HG03025 (cell line): ENCODE data around the gene DPPA5.
"Not testable (repeated sequence)": the region's sequence is repeated elsewhere in the genome, so short reads cannot be mapped to it uniquely, and the experiment has no call there.

Source experiments
- ATAC-seq: cut with Tn5 transposase; IDR thresholded peaks from one replicate; pipeline ENCODE4 v1.9.1; 2021; ENCODE audit warnings: mild to moderate bottlenecking, moderate library complexity; ENCODE audit not compliant: unreplicated experiment, low FRiP score

Gene DPPA5, protein sequence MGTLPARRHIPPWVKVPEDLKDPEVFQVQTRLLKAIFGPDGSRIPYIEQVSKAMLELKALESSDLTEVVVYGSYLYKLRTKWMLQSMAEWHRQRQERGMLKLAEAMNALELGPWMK

DNA sequence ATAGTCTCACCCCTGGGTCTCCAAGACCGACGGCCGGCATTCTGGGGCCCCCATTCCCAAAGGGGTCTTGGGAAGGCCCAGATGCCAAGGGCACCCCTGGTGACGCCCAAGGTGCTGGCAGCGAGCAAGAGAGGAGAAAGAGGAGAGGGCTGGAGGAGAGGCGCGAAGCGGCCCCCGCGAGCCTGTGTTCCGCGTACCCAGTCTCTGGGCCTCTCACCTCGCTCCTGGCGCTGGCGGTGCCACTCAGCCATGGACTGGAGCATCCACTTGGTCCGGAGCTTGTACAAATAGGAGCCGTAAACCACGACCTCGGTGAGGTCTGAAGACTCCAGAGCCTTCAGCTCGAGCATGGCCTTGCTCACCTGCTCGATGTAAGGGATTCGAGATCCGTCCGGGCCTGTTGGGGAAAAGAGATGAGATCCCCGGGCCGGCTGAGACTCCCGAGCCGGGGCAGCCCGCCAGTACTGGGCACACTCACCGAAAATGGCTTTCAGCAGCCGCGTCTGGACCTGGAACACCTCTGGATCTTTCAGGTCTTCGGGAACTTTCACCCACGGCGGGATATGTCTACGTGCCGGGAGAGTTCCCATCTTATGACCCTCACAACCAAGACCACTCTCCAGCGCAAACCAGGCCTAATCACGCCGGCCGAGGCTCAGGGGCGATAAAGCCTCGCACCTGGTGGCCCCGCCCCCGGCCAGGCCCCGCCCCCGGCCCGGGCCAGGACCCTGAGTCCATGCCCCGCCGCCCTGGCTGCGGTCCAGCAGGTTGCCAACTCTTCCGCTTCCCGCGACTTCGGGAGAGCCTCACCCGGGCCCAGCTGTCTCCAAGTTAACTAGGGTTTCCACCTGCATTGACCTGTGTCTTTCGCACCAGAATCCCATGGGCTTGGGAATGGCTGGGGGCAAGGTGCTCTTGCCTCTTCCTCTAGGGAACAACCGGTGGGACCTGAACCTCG, at the start of gene DPPA5:
DPPA5 (minus strand) TSS at position 641 of the 958 bp plus-strand sequence; CDS start at position 590, 51 bp downstream.
- no peak for ATAC-seq

DNA sequence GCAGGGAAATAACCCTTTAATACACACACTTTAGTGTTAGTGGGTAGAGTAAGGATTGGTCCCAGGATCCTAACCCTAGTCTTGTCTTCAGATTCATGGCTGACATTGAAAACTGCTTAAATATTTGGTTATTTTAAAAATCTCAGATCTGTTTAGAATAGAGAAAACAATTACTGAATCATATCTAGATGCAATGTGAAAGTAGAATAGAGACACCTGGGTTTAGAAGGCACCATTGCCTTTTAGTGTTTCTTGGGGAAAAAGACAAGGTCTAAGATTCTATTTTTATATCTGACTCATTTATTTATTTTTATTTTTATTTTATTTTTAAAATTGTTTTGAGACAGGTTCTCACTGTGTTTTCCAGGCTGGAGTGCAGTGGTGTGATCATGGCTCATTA, 46.6 kb upstream of the DPPA5 start:
- no peak for ATAC-seq

DNA sequence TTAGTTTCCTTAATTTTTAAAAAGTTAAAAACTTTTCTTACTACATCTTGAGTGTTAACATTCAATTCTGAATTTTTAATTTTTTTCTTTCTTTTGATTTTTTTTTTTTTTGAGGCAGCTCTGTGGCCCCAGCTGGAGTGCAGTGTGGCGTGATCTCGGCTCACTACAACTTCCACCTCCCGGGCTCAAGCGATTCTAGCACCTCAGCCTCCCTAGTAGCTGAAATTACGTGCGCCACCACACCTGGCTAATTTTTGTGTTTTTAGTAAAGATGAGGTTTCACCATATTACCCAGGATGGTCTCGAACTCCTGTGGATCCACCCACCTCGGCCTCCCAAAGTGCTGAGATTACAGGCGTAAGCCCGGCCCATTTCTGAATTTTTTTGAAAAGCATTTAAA, 41.8 kb upstream of the DPPA5 start:
- no peak for ATAC-seq

DNA sequence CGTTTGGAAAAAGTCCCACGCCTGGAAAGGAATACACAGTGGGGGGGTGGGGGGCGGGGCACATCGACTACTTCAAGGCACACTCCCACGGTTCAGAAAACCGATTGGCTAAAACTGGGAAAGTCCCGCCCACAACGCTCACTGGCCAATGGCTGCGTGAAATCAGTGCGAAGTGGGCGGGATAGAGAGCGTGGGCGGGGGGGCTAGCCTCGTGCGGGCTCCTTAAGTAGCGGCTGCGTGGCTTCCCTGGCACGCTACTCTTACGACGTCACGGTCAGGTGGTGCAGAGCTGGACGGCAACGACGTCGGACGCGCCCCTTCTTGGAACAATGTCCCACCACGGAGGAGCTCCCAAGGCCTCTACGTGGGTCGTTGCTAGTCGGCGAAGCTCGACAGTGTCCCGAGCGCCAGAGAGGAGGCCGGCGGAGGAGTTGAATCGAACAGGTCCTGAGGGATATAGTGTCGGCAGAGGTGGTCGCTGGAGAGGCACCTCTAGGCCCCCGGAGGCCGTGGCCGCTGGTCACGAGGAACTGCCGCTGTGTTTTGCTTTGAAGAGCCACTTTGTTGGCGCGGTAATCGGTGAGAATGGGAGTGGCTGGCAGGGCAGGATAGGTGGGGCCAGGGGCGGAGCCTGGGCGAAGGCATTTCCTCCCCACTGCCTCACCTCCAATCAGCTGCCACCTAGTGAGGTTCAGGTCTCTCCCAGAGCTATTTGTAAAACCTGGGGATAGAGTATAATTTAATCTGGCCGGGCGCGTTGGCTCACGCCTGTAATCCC, 40.7 kb upstream of the DPPA5 start, which contains the start of gene DDX43:
DDX43 (plus strand) TSS at position 252 of the 778 bp plus-strand sequence; CDS start at position 330, 78 bp downstream.
- ATAC-seq, result peak; percentile 62

DNA sequence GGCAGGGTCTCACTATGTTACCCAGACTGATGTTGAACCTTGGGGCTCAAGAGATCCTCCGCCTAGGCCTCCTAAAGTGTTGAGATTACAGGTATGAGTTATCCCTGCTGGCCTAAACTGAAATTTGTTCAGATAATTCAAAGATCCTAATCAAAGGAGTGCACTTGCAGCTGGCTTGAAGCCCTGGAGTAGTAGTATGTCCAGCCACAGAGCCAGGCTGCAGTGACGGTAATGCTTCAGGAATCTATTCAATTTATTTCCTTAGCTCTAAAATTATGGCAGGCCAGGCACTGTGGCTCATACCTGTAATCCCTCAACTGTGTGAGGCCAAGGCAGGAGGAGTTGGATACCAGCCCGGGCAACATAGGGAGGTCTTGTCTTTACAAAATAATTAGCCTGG, 39.2 kb upstream of the DPPA5 start:
- ATAC-seq, result no peak

DNA sequence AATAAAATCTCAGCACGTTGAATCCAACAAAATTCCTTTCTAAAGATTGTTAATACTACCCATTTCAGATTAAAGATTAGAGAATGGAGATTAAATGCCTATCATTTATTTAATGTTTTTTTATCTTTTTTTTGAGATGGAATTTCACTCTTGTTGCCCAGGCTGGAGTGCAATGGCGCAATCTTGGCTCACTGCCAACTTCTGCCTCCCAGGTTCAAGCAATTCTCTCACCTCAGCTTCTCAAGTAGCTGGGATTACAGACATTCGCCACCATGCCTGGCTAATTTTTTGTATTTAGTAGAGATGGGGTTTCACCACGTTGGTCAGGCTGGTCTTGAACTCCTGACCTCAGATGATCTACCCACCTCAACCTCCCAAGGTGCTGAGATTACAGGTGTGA, 38.1 kb upstream of the DPPA5 start:
- ATAC-seq, result not testable (repeated sequence)

DNA sequence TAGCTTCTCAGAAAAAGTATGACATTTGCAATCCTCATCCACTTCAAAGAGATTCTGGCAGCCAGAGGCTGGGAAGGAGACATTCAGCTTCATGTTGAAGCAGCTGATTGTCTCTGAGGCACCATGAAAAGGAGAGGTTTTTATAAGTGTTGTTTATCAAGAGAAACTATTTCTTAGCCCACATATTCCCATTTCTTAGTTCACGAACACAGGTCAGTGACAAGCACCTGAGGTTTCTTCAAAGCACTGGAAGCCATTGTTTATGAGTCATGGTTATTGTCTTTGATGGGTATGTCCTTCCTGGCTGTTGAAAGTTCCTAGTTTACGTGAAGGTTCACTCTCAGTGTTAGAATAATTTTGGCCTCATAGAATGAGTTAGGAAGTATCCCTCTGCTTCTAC, 37.6 kb upstream of the DPPA5 start:
- ATAC-seq, result no peak

DNA sequence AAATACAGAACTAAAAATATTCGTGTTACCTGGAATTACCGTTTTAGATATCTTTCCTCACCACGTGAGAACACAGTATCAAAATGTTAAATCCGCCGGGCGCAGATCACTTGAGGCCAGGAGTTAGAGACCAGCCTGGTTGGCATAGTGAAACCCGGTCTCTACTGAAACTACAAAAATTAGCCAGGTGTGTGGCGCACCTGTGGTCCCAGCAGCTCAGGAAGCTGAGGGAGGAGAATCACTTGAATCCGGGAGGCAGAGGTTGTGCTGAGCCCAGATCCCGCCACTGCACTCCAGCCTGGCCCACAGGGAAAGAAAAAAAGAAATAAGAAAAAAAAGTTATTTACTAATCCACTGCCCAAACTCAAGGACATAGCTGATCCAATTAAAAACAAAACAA, 35.8 kb upstream of the DPPA5 start:
- no peak for ATAC-seq

DNA sequence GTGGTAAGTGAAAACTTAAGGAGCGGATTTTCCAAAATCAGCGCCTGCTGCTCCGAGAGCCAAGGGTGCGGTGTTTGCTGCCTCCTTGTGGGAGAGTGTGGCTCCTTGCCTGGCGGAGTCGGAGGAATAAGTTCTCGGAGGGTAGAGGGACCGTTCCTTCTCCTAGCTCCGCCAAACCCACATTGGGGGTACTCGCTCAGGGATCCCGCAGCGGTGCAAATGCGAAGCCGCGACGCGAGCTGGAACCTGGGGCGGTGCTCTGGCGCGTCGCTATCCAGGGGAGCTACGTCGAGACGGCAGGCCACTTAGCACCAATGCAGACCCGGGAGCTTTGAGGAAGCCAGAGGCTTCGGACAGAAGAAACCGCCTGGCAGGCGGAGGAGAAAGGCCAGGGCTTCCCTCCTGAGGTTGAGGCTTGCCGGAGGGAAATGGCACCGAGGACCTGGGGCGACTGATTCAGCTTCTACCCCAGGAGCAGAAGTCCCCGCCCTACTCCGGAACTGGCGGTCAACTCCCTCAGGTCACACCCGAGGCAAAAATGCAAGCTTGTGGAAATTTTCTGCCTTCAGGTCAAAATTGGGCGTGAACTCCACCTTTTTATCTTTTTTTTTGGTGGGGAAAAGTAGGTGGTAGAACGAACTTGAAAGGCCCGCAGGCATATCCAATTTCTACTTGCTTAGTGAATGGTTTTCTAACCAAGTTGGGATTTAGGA, 34.9 kb upstream of the DPPA5 start:
- ATAC-seq, result peak; percentile 88

DNA sequence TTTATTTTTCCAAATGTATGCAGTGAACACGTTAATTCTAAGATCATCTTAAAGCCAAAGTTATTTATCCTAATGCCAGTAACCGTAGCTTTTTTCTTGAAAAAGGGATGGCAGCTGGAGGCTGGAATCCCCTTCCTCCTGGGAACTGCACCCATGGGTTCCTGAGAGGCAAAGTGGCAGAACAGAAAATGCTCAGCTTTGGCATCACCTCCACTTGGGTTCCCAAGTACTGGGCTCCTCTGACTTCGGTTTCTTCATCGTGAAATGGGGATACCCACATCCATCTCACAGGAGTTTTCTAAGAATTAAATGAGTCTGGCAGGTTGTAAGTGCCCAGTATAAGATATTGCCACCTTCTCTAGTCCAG, 34.3 kb upstream of the DPPA5 start:
- peak; percentile 12 for ATAC-seq

DNA sequence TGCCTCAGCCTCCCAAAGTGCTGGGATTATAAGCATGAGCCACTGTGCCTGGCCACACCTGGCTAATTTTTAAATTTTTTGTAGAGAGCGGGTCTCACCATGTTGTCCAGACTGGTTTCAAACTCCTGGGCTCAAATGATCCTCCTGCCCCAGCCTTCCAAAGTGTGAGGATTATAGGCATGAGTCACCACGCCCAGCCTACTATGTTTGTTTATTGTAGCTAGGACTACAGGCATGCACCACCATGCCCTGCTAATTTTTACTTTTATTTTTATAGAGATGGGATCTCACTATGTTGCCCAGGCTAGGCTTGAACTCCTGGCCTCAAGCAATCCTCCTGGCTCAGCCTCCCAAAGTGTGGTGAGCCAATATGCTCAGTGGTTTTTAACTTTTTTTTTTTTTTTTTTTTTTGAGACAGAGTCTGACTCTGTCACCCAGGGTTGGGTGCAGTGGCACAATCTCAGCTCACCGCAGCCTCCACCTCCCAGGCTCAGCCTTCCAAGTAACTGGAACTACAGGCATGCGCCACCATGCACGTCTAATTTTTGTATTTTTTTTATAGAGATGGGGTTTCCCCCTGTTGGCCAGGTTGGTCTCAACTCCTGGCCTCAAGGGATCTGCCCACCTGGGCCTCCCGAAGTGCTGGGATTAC, 28.5 kb upstream of the DPPA5 start:
- ATAC-seq, result no peak

DNA sequence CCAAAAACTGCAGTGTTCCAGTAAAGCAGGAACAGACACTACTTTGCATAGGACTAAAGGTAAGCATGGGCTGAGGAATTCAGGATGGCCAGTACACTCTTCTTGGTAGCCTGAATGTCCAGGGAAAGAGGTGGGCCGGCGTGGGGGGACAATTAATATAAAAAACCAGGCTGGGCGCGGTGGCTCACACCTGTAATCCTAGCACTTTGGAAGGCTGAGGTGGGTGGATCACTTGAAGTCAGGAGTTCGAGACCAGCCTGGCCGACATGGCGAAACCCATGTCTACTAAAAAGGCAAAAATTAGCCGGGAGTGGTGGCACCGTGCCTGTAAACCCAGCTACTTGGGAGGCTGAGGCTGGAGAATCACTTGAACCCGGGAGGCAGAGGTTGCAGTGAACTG, 27.5 kb upstream of the DPPA5 start:
- not testable (repeated sequence) for ATAC-seq

DNA sequence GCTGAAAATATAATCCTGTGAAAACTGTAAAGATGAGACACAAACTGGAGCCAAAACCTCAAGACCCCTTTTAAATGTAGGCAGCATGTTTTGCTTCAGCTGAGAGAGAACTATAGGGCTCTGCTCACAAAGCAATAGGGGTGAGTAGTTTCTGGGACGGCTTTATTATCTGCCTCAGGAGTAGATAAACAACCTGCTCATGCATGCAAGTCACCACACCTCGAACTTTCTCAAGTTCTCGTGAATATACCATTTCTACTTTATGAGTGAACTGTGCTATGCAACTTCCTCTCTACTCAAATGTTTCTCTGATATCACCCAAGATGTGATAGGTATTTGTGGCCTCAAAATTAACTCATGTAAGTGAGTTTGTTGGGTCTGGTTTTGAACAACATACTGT, 23.1 kb upstream of the DPPA5 start:
- no peak for ATAC-seq

DNA sequence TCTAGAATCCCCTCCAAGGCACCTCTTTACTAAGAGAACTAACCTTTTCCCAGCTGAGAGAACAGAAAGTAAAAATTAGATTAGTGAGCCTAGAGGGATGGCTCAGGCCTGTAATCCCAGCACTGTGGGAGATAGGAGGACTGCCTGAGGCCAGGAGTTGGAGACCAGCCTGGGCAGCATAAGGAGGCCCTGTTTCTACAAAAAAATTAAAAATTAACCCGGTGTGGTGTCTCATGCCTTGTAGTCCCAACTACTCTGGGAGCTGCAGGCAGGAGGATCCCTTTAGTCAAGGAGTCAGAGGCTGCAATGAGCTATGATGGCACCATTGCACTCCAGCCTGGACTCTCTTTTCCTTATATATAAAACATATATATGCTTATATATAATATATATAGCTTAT, 21.1 kb upstream of the DPPA5 start:
- ATAC-seq, result no peak

DNA sequence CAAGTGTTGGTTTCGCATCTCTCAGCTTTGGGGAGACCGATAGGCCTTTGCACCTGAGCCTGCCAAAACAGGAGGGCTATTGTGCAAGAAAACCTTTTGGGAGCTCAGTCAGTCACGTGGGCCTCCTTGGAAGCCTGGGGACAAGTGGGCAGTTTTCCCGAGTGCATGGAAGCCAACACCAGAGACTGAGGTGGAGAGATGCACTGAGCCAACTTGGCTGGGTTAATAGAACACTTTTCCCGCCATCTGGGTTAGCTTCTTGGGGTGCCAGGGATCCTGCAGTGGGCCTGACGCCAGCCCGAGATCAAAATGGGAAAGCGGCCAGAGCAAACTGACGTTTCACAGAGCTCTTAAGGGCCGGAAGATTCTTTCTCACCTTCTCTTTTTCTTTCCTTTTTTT, 18.4 kb upstream of the DPPA5 start:
- ATAC-seq, result no peak

DNA sequence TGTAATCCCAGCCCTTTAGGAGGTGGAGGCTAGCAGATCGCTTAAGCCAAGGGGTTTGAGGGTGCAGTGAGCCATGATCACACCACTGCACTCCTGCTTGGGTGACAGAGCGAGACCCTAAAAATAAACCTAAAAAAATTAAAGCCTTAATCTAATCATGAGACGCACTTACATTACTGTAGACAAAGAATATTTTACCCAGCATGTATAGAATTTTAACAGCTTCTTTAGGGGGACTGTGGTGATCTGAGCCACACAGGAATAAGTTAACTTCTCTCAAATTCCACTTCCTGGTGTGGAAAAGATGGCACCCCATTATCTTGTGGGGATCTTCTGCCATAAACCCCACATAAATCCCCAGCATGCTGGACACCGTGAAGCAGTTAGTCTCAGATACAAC, 17.9 kb upstream of the DPPA5 start:
- no peak for ATAC-seq

DNA sequence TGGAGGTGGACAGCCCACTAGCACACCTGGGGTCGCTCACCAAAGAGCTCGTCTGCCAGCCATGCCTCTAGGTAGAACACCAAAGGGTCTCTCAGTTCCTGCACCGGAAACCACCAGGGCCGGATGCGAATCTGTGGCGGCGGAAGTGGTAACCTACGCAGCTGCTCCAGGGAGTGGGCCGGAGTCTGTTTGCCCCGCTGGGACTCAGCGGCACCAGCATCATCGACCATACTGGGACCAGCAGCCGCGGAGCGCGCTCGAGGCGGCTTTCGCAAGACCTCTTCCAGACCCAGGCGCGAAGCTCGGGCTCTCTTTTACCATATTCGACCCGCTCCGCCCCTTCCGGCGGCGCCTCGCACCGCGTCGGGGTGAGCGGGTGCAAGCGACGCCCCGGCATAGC, 15.5 kb upstream of the DPPA5 start, which contains the start of gene OOEP:
OOEP (minus strand) TSS at position 335 of the 400 bp plus-strand sequence; CDS start at position 230, 105 bp downstream.
- no peak for ATAC-seq

DNA sequence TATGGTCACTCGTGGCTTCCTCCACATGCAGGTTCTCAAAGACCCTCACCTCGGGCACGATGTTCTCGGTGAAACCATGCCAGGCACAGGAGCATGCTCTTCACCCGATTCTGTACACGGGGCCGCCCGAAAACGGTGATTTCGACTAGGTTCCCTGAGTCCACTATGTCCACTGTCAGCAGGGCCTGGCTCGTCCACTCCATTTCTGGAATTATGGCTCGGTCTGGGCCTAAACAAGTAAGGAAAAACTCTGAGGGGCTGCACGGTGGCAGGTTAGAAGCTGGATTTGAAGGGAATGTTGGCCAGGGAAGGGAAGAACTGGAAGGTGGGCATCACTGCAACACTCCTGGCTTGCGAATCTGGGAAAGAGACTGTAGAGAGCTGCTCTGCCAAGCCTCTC, 15.1 kb upstream of the DPPA5 start:
- no peak for ATAC-seq

DNA sequence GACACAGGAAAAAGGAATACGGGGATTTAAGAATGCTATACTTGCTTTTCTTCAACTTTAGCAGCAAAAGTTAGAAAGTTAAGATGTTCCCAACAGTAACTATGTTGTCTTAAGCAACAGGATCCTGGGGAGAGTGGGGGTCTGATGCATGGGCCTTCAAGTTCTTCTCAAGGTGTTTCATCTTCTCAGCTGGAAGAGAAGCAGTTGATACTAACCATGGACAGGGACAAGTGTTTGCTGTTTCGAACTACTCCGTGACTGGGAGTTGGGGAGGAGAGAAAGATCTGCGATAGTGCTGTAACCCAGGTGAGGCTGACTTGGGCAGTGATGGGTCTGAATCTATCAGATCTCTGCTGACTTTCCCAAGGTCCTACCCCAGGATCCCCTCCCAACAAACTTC, 14.6 kb upstream of the DPPA5 start:
- ATAC-seq, result no peak

DNA sequence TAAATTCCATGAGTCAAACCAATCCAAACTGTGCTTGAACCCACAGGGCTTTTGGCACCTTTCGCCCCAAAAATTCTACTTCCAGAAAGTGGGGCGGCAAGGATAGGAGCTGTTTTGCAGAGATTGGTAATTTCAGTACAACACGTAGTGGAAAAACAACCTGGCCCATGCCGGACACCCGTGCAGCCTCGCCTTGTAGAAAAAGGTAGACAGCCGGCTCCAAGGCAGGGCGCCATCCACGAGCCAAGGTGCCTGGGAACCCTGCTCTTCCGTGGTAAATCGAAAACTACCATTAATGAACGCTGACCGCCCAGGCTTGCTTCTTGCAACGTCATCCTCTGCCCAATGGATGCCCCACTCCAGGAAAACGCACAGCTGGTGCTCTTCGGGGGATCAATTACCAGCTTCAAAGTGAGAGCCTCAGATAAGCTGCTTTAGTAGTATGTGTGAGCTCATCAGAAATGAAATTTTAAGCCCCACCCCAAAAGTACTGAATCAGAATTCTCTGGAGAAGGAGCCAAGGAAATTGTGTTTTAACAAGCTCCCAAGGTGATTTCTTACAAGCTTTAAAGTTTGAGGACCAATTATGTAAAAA, 13.8 kb upstream of the DPPA5 start:
- ATAC-seq, result no peak
